Cardiac muscle cell (in vitro differentiated cells and primary cell): ENCODE results near the gene NOL4L. TPM values are rescaled to one million over a fixed set of nuclear protein-coding genes. Genes with fewer than 3 reads are reported as not detected.

Experiments used
- DNase-seq, 2 donors: peaks; one replicate each; pipeline versions ENCODE4 v3.0.0 to v3.0.0-alpha.2; 2010 to 2017; ENCODE audit warnings: low read depth in 1 of 2, low spot score in 1 of 2
- H3K27ac ChIP-seq: fragments of 200-600 bp; sonication (generic); 2 replicates; pipeline ENCODE4 v1.5.1; 2016
- H3K27me3 ChIP-seq: fragments of 200-600 bp; sonication (generic); 2 replicates; pipeline ENCODE4 v1.6.0; 2016; ENCODE audit warnings: control low read depth
- H3K36me3 ChIP-seq: fragments of 200-600 bp; sonication (generic); 2 replicates; pipeline ENCODE4 v1.5.1; 2016; ENCODE audit warnings: control low read depth
- H3K4me1 ChIP-seq: fragments of 200-600 bp; sonication (generic); 2 replicates; pipeline ENCODE4 v1.8.1; 2017; ENCODE audit warnings: low read depth, mild to moderate bottlenecking, mixed run types
- H3K4me3 ChIP-seq: fragments of 200-600 bp; sonication (generic); 2 replicates; pipeline ENCODE4 v1.5.1; 2016; ENCODE audit warnings: mild to moderate bottlenecking
- H3K9me3 ChIP-seq: fragments of 200-600 bp; sonication (generic); 2 replicates; pipeline ENCODE4 v1.5.1; 2017; ENCODE audit warnings: low read depth, mild to moderate bottlenecking, control low read depth
- polyA plus RNA-seq: library from polyadenylated mRNA; unstranded; fragments of >200 nt; fragmentation: Nextera tagmentation; extraction: Ambion mirVana; gene quantifications from 2 replicates; pipeline ENCODE4 v1.2.1, GENCODE V29; 2016
- total RNA-seq: library from RNA; depleted of rRNA; stranded (reverse); fragments of >200 nt; gene quantifications from 2 replicates; pipeline ENCODE4 v1.2.3, GENCODE V29; 2016
- TF ChIP-seq, protein P1 (sequence below): IDR thresholded peaks from 2 replicates; pipeline ENCODE4 v1.5.1; 2012; ENCODE audit warnings: low read depth, mild to moderate bottlenecking, low read length

NOL4L gene
- total and polyA plus RNA-seq, 2 experiments from 2014 or later: 29.9 to 42.9 TPM

DNA sequence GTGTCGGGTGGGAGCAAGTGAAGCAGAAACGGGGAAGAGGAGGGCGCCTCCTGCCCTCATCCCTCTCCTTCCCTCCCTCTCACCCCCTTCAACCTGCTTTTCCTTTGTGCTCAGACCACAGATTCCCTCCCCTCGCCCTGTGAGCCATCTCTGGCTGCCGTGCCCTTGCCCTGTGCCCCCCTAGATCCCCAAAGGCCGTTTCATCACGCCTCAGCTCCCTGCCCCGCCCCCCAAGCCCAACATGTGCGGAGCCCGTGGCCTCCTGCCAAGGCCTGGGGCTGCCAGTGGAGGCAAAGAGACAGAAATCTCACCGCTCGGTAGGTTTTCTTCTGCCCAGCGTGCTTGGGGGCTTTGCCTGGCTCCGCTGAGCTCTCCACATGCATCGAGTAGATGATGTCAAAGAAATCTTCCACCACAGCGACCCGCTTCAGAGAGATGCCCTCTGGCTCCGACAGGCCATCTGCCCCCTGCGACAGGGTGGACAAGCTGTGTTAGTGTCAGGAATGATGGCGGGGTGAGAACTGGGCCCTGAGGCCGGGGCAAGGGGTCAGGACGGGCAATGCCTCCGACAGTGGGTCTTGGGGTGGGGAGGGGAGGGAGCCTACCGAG, 57.6 kb downstream of the NOL4L start:
- no peak overlapping the region for H3K4me3 ChIP-seq
- no peak for DNase-seq
- peaks cover 28% of the 10 kb centered on the region for H3K4me1 ChIP-seq
- no peak overlapping the region for H3K27ac ChIP-seq
- TF ChIP-seq, protein P1, sequence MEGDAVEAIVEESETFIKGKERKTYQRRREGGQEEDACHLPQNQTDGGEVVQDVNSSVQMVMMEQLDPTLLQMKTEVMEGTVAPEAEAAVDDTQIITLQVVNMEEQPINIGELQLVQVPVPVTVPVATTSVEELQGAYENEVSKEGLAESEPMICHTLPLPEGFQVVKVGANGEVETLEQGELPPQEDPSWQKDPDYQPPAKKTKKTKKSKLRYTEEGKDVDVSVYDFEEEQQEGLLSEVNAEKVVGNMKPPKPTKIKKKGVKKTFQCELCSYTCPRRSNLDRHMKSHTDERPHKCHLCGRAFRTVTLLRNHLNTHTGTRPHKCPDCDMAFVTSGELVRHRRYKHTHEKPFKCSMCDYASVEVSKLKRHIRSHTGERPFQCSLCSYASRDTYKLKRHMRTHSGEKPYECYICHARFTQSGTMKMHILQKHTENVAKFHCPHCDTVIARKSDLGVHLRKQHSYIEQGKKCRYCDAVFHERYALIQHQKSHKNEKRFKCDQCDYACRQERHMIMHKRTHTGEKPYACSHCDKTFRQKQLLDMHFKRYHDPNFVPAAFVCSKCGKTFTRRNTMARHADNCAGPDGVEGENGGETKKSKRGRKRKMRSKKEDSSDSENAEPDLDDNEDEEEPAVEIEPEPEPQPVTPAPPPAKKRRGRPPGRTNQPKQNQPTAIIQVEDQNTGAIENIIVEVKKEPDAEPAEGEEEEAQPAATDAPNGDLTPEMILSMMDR: no peak
- no peaks in the 10 kb centered on the region for H3K27me3 ChIP-seq
- no peaks in the 10 kb centered on the region for H3K36me3 ChIP-seq
- no peaks in the 10 kb centered on the region for H3K9me3 ChIP-seq

DNA sequence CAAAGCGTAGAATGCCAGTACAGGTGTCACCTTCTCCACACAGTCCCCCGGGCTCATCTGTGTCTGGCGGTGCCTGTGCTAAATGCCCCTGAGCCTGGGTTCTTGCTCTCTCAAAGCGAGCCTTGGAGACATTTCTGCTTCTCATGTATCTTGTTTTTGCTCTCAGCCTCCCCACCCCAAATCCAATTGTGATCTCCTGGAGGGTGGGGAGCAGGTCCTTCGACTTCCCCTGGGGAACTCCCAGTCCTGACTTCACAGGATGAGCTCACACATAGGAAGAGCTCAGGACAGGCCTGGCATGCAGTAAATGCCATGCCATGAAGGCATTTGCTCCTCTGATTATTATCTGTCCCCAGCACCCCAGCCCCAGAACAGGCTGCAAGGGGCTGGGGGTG, 58.1 kb downstream of the NOL4L start:
- TF ChIP-seq, protein P1: no peak
- Histone ChIP-seq H3K36me3 (no peaks in the 10 kb centered on the region), H3K4me1 (peaks cover 28% of the 10 kb centered on the region), H3K27me3 (no peaks in the 10 kb centered on the region), H3K9me3 (no peaks in the 10 kb centered on the region), H3K27ac (no peak overlapping the region), H3K4me3 (no peak overlapping the region)
- no peak for DNase-seq

DNA sequence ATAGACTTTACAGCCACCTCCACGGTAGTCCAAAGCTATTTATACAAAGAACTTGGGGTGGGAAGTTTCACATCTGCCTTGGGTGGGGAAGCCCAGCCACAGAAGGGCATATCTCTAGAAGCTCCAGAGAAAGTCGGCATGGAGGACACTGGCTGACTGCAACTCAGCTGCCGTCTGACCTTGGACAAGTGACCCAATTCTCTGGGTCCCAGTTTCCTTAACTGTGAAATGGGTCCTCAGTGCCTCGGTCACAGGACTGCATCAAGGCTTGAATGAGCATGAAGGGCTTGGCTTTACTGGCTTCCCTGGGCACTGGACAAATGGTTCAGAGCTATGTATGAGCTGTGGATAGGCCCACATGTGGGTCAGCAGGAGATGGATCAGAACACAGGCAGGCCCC, 58.6 kb downstream of the NOL4L start:
- no peaks in the 10 kb centered on the region for H3K9me3 ChIP-seq
- H3K36me3 ChIP-seq: no peaks in the 10 kb centered on the region
- DNase-seq: no peak
- H3K27ac ChIP-seq: no peak overlapping the region
- H3K27me3 ChIP-seq: no peaks in the 10 kb centered on the region
- H3K4me1 ChIP-seq: peaks cover 31% of the 10 kb centered on the region
- TF ChIP-seq, protein P1: no peak
- no peak overlapping the region for H3K4me3 ChIP-seq

DNA sequence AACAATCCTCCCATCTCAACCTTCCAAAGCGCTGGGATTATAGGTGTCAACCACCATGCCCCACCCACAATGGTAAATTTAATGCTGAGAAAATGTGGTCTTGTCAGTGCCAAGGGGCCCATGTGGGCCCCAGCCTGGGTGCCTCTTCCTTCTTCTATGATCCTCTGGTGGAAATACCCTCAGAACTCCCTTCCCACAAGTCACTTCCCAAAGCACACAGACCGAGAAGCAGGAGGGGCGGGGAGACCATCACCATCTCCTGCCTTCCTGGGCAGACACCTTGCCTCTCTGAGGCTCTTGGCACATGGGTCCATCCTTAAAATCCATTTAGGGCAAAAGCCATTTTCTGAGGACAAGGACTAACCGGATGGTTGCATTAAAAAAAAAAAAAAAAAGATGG, 59.0 kb downstream of the NOL4L start:
- Histone ChIP-seq H3K27me3 (no peaks in the 10 kb centered on the region), H3K4me1 (peaks cover 31% of the 10 kb centered on the region), H3K9me3 (no peaks in the 10 kb centered on the region), H3K4me3 (no peak overlapping the region), H3K27ac (no peak overlapping the region), H3K36me3 (no peaks in the 10 kb centered on the region)
- DNase-seq: no peak
- TF ChIP-seq, protein P1: no peak

DNA sequence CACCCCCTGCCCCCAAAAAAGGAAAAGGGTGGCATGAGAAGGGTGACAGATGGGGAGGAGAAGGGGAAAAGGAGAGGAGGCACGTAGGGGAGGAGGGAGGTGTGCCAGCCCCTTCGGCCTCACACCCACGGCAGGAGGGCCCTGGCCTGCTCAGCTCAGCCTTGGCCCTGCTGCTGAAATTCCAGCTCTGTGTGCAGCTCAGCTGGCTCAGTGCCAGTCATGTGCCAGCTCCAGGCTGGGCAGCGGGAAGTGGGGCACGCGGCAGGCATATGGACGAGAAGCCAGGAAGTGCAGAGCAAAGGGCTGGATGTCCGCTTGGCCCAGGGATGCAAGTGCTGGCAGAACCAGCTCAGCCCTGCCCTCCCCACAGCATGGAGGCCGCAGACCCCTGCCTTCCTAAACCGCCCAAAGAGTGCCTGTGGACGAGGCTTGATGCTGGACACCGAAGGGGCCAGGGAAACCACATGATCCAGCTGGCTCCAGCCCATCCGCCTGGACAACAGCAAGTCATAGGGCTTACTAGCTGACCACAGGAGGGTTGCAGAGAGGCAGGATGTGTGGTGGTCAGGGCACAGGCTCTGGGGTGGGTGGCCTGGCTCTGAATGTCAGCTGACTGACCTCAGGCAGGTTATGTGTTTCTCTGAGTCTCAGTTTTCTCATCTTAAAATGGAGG, 60.2 kb downstream of the NOL4L start:
- Histone ChIP-seq H3K4me1 (peaks cover 31% of the 10 kb centered on the region), H3K36me3 (no peaks in the 10 kb centered on the region), H3K27me3 (no peaks in the 10 kb centered on the region), H3K4me3 (no peak overlapping the region), H3K27ac (no peak overlapping the region), H3K9me3 (no peaks in the 10 kb centered on the region)
- DNase-seq: no peak
- TF ChIP-seq, protein P1: no peak
